ENCODE results near the gene RGL2.
"Not testable (repeated sequence)": the region's sequence is repeated elsewhere in the genome, so short reads cannot be mapped to it uniquely, and the experiment has no call there.

Gene RGL2

DNA sequence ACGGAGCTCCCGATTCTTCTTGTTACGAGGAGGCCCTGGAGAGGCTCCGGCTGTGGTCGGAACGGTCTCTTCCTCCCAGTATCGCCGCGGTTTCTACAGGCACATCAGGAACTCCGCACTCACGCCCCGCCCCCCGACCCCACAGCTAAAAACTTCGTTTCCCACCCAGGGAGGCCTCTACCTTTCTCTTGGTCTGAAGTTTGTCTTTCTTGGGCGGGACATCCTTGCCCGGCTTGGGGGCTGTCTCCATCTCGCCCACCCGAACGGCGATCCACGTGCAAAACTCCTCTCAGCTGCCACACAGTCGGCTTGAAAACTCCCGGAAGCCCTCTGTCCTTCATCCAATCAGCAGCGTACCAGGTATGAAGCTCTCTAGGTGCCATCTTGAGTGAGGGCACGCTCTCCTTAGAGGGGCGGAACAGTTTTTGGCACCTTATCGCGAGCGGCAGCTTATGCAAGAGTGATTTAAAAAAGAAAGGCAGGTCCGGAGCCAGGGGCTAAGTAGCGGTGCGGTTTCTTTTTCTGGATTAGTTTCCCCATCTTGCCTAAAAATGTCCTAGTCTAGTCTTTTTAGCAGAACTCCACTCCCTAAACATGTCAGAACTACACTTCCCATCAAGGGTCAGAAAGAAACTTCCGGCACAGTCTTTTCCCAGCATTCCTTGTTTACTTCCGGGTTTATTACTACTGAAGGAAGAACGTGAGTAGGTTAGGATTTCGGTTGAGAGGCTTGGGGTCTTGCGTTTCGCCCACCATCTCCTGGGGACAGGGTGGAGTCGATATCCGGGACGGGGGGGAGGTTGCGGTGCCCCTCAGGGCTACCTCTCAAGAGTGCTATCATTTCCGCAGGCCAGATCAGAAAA is 9.6 kb downstream of the RGL2 start, which contains the start of the genes PFDN6 and WDR46:
PFDN6 (plus strand) TSS at position 681 of the 863 bp plus-strand sequence. CDS start 256 bp downstream, outside the sequence.
WDR46 (minus strand) TSS at position 319 of the 863 bp plus-strand sequence; CDS start at position 250, 69 bp downstream.
- Histone ChIP-seq H3K27me3 (ENCODE audit: control insufficient read depth, insufficient read depth, low read length) (no peaks in the 10 kb centered on the region), H3K36me3 (ENCODE audit: control insufficient read depth, low read depth, low read length) (peaks cover 35% of the 10 kb centered on the region), H3K9me3 (ENCODE audit: control insufficient read depth, low read depth, low read length) (no peaks in the 10 kb centered on the region), H3K4me1 (ENCODE audit: control insufficient read depth, low read depth, low read length) (no peaks in the 10 kb centered on the region), H3K27ac (ENCODE audit: low read length) (peak within 1 kb of the TSS; percentile 56), H3K4me3 (ENCODE audit: low read length) (peak within 1 kb of the TSS; percentile 94), H3K9ac (ENCODE audit: low read length) (peak within 1 kb of the TSS; percentile 83)

DNA sequence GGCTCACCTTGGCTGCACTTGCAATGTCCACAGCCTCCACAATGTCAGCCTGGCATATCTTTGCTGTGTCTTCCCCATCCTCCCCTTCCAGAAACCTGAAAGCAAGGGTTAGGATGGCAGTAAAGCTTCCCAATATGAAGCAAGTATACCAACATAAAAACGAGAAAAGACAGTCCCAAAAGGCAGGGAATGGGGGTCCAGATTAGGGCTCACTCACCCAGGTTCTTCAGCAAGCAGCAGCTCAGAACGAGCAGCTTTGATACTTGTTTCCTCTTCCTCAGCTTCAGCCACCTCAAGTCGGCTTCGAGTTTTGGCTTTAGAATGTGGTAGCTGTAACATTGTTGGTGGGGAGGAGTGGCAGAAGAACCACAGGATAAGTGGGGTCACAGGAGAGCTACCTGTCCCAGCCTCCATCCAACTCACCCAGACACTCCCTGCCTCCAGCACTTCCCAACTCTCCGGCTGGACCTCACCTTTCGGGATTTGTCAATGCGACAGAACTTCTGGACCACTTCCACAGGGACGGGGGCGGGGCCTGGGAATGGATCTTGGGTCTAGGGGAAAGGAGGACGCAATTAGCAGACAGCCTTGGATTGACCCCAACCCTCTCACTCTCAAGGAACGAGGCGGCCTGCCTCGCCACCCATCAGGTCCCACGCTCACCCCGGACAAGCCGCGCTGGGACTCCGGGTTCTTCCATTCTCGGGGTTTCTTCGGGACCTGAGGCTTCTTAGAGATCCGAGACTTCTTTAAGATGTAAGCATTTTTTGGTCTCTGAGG is 10.4 kb downstream of the RGL2 start:
- peak overlapping the region; percentile 83 for H3K9ac ChIP-seq (ENCODE audit: low read length)
- peaks cover 35% of the 10 kb centered on the region for H3K36me3 ChIP-seq (ENCODE audit: control insufficient read depth, low read depth, low read length)
- no peaks in the 10 kb centered on the region for H3K9me3 ChIP-seq (ENCODE audit: control insufficient read depth, low read depth, low read length)
- no peak overlapping the region for H3K27ac ChIP-seq (ENCODE audit: low read length)
- no peaks in the 10 kb centered on the region for H3K27me3 ChIP-seq (ENCODE audit: control insufficient read depth, insufficient read depth, low read length)
- H3K4me1 ChIP-seq (ENCODE audit: control insufficient read depth, low read depth, low read length) = no peaks in the 10 kb centered on the region
- H3K4me3 ChIP-seq (ENCODE audit: low read length) = peak overlapping the region; percentile 94

DNA sequence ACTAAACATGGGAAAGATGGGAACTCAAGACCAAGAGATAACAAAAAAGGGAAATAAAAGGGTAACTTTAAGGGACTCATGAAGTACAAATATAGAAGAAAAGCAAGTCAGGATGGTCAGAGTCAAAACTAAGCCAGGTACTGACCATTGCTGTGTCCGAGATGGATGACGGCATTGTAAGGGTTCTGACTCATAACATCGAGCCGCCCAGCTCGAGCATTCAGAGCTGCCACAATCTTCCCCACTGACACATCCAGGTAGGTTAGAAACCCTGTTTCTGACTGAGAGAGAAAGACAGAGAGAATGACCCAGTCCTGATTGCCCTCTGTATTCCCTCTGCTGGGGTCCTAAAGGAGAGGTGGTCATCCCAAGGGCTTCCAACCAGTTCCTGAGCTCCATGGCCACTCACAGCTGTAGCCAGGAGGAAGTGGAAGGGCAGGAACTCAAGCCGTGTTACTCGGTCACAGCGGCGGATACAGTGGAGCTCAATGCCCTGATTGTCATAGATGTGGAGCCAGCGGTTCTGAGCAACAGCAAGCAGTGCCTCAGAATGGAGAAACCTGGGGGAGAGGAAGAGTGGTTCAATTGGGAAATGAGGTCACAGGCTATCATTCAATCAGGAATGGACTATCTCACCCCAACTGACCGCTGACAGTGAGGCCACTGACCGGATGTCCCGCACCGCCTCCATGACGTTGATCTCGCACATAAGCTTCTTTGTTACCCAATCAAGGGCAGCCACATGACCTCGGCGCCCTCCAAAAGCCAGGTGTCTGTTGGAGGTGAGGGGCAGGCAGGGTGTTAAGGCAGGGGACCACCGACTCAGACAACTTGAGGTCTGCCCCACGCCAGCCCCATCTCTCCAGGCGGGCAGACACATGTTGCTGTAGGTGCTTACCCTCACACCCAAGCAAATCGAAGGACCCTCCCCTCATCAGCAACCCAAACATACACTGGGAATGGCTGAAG is 11.5 kb downstream of the RGL2 start:
- Histone ChIP-seq H3K36me3 (ENCODE audit: control insufficient read depth, low read depth, low read length) (peaks cover 31% of the 10 kb centered on the region), H3K4me3 (ENCODE audit: low read length) (no peak overlapping the region), H3K9ac (ENCODE audit: low read length) (no peak overlapping the region), H3K27me3 (ENCODE audit: control insufficient read depth, insufficient read depth, low read length) (no peaks in the 10 kb centered on the region), H3K4me1 (ENCODE audit: control insufficient read depth, low read depth, low read length) (no peaks in the 10 kb centered on the region), H3K27ac (ENCODE audit: low read length) (no peak overlapping the region), H3K9me3 (ENCODE audit: control insufficient read depth, low read depth, low read length) (no peaks in the 10 kb centered on the region)

DNA sequence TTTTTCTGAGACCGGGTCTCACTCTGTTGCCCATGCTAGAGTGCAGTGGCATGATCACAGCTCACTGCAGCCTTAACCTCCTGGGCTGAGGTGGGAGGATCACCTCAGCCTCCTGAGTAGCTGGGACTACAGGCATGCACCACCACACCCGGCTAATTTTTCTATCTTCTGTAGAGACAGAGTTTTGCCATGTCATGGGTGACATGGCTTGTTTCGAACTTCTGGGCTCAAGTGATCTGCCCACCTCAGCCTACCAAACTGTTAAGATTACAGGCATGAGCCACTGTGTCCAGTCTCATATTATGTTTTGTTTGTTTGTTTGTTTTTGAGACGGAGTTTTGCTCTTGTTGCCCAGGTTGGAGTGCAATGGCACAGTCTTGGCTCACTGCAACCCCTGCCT is 13.5 kb downstream of the RGL2 start:
- not testable (repeated sequence) for H3K4me3 ChIP-seq (ENCODE audit: low read length); H3K4me1 ChIP-seq (ENCODE audit: control insufficient read depth, low read depth, low read length); H3K27ac ChIP-seq (ENCODE audit: low read length); H3K9ac ChIP-seq (ENCODE audit: low read length); H3K9me3 ChIP-seq (ENCODE audit: control insufficient read depth, low read depth, low read length); H3K27me3 ChIP-seq (ENCODE audit: control insufficient read depth, insufficient read depth, low read length)
- peaks cover 29% of the 10 kb centered on the region for H3K36me3 ChIP-seq (ENCODE audit: control insufficient read depth, low read depth, low read length)

DNA sequence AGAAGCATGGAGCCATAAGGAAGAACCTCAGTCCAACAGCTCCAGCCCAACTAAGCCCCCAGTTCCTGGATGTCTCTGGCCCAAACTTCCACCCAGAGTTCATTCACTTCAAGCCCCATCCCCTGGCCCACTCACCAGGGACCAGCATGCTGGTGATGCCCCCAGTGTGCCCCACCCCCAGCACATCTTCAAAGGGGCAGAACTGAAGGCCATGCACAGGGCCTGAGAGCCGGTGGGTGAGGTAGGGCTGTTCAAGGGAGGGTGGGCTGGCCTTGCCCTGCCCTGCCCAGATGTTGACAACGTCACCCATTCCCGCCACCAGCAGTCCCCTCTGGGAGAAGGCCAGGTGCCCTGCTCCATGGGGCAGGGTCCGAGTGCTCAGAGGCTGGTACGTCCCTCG is 18.2 kb downstream of the RGL2 start:
- H3K36me3 ChIP-seq (ENCODE audit: control insufficient read depth, low read depth, low read length) = peaks cover 34% of the 10 kb centered on the region
- no peak overlapping the region for H3K27ac ChIP-seq (ENCODE audit: low read length)
- H3K4me3 ChIP-seq (ENCODE audit: low read length) = no peak overlapping the region
- no peaks in the 10 kb centered on the region for H3K27me3 ChIP-seq (ENCODE audit: control insufficient read depth, insufficient read depth, low read length)
- H3K9ac ChIP-seq (ENCODE audit: low read length) = no peak overlapping the region
- peaks cover 3% of the 10 kb centered on the region for H3K4me1 ChIP-seq (ENCODE audit: control insufficient read depth, low read depth, low read length)
- H3K9me3 ChIP-seq (ENCODE audit: control insufficient read depth, low read depth, low read length) = no peaks in the 10 kb centered on the region

DNA sequence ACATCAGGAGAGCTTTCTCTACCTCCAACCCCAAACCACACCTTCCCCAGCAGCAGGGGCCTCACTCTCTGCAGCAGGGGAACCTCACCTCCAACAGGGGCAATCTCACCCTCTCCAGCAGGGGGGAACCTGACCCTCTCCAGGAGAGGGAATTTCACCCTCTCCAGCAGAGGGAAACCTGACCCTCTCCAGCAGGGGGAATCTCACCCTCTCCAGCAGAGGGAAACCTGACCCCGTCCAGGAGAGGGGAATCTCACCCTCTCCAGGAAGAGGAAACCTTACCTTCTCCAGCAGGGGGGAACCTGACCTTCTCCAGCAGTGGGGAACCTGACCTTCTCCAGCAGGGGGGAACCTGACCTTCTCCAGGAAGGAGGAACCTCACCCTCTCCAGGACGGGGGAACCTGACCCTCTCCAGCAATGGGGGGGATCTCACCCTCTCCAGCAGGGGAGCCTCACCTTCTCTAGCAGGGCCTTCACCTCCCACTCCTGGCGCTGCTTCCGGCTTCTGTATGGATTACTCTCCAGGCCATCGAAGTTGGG is 18.7 kb downstream of the RGL2 start:
- no peaks in the 10 kb centered on the region for H3K9me3 ChIP-seq (ENCODE audit: control insufficient read depth, low read depth, low read length)
- H3K4me3 ChIP-seq (ENCODE audit: low read length) = no peak overlapping the region
- no peak overlapping the region for H3K27ac ChIP-seq (ENCODE audit: low read length)
- peaks cover 39% of the 10 kb centered on the region for H3K36me3 ChIP-seq (ENCODE audit: control insufficient read depth, low read depth, low read length)
- H3K4me1 ChIP-seq (ENCODE audit: control insufficient read depth, low read depth, low read length) = peaks cover 3% of the 10 kb centered on the region
- no peaks in the 10 kb centered on the region for H3K27me3 ChIP-seq (ENCODE audit: control insufficient read depth, insufficient read depth, low read length)
- H3K9ac ChIP-seq (ENCODE audit: low read length) = no peak overlapping the region

DNA sequence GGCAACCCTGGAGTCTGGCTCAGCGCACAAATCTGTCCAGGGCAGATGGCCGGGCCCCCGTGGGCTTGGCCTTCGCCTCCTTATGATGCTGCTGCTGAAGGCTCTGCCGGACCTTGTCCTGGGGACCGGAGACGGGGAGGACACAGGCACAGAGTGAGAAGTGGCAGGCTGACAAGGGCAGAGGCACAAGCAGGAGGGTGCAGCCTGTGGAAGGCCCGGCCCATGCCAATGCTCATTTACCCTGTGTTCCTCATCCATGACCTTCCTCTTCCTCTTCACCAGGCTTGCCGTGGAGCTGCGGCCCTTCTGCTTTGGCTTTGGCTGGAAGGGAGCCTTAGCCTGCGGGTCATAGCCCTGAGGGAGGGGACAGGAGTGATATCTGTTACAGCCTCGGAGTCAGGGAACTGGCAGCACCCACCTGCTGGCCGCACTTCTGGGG is 19.5 kb downstream of the RGL2 start:
- no peak overlapping the region for H3K27ac ChIP-seq (ENCODE audit: low read length)
- no peak overlapping the region for H3K9ac ChIP-seq (ENCODE audit: low read length)
- H3K4me3 ChIP-seq (ENCODE audit: low read length) = no peak overlapping the region
- H3K27me3 ChIP-seq (ENCODE audit: control insufficient read depth, insufficient read depth, low read length) = no peaks in the 10 kb centered on the region
- H3K9me3 ChIP-seq (ENCODE audit: control insufficient read depth, low read depth, low read length) = no peaks in the 10 kb centered on the region
- H3K4me1 ChIP-seq (ENCODE audit: control insufficient read depth, low read depth, low read length) = peaks cover 10% of the 10 kb centered on the region
- H3K36me3 ChIP-seq (ENCODE audit: control insufficient read depth, low read depth, low read length) = peaks cover 41% of the 10 kb centered on the region

DNA sequence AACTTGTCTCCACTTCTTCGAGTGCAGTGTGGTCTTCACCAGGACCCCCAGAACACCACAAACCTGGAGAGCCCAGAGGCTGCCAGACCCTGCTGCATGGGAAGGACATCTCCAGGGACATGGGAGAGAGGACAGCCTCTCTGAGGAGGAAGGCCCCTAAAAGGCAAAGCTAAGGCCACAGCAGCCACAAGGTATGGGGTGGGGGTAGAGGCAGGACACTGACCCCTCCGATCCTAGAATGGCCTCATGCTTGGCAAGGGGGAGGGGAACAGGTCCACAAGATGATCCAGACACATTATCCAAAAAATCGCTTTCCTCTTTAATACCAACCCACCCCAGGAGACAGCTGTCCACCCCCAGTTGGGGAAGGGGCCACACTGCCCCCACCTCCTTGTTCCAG is 19.9 kb downstream of the RGL2 start:
- Histone ChIP-seq H3K4me1 (ENCODE audit: control insufficient read depth, low read depth, low read length) (peaks cover 12% of the 10 kb centered on the region), H3K27me3 (ENCODE audit: control insufficient read depth, insufficient read depth, low read length) (no peaks in the 10 kb centered on the region), H3K27ac (ENCODE audit: low read length) (no peak overlapping the region), H3K9me3 (ENCODE audit: control insufficient read depth, low read depth, low read length) (no peaks in the 10 kb centered on the region), H3K4me3 (ENCODE audit: low read length) (no peak overlapping the region), H3K9ac (ENCODE audit: low read length) (no peak overlapping the region), H3K36me3 (ENCODE audit: control insufficient read depth, low read depth, low read length) (peaks cover 45% of the 10 kb centered on the region)

DNA sequence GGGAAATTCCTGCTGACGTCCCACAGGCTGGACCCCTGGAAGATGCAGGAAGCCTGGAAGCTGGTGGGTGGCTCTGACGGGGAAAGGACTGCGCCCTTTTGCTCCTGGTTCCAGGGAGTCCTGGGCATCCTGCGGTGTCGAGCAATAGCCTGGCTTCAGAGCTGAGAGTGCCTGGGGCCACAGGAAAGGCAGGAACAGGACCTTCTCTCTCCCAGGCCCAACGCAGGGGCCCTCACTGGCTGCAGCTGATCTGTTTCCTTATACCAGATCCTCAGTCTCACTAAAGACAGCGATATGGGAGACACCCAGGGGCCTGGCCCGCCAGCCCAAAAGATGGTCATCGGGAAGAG is 20.4 kb downstream of the RGL2 start:
- Histone ChIP-seq H3K9me3 (ENCODE audit: control insufficient read depth, low read depth, low read length) (no peaks in the 10 kb centered on the region), H3K27ac (ENCODE audit: low read length) (no peak overlapping the region), H3K36me3 (ENCODE audit: control insufficient read depth, low read depth, low read length) (peaks cover 50% of the 10 kb centered on the region), H3K4me1 (ENCODE audit: control insufficient read depth, low read depth, low read length) (peaks cover 12% of the 10 kb centered on the region), H3K27me3 (ENCODE audit: control insufficient read depth, insufficient read depth, low read length) (no peaks in the 10 kb centered on the region), H3K4me3 (ENCODE audit: low read length) (no peak overlapping the region), H3K9ac (ENCODE audit: low read length) (no peak overlapping the region)

DNA sequence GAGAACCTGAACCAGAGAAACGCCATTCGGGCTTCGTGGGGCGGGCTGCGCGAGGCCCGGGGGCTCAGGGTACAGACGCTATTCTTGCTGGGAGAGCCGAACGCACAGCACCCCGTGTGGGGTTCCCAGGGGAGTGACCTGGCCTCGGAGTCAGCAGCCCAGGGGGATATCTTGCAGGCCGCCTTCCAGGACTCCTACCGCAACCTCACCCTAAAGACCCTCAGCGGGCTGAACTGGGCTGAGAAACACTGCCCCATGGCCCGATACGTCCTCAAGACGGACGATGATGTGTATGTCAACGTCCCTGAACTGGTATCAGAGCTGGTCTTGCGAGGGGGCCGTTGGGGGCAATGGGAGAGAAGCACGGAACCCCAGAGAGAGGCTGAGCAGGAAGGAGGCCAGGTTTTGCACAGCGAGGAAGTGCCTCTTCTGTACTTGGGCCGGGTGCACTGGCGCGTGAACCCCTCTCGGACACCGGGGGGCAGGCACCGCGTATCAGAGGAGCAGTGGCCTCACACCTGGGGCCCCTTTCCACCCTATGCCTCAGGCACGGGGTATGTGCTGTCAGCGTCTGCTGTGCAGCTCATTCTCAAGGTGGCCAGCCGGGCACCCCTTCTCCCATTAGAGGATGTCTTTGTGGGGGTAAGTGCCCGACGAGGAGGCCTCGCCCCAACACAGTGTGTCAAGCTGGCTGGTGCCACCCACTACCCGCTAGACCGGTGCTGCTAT is 20.9 kb downstream of the RGL2 start:
- Histone ChIP-seq H3K9me3 (ENCODE audit: control insufficient read depth, low read depth, low read length) (no peaks in the 10 kb centered on the region), H3K27ac (ENCODE audit: low read length) (peak overlapping the region; percentile 4), H3K27me3 (ENCODE audit: control insufficient read depth, insufficient read depth, low read length) (no peaks in the 10 kb centered on the region), H3K4me3 (ENCODE audit: low read length) (peak overlapping the region; percentile 78), H3K9ac (ENCODE audit: low read length) (peak overlapping the region; percentile 73), H3K4me1 (ENCODE audit: control insufficient read depth, low read depth, low read length) (peaks cover 15% of the 10 kb centered on the region), H3K36me3 (ENCODE audit: control insufficient read depth, low read depth, low read length) (peaks cover 55% of the 10 kb centered on the region)

All from iPS-18a (cell line).